Coronary artery (tissue), 2 donors: ENCODE measurements around the gene ITGB3.
A peak's percentile ranks its signal among the peaks of the same experiment; 100 is the strongest.

ENCODE experiments used
- DNase-seq: peaks from one replicate; pipeline ENCODE4 v3.0.0-alpha.2; 2017; ENCODE audit warnings: low spot score
- H3K27ac ChIP-seq, 2 donors: fragments of 200-600 bp; sonication (generic); one replicate each; pipeline ENCODE4 v1.5.1; 2016 to 2019
- H3K4me3 ChIP-seq: fragments of 200-600 bp; sonication (generic); 2 replicates; pipeline ENCODE4 v1.5.1; 2016; ENCODE audit warnings: mild to moderate bottlenecking, moderate library complexity
- TF ChIP-seq, protein P1 (sequence below): fragments of 200-600 bp; sonication (generic); IDR thresholded peaks from one replicate; pipeline ENCODE4 v1.5.1; 2019; ENCODE audit warnings: antibody characterized with exemption

Gene ITGB3

DNA sequence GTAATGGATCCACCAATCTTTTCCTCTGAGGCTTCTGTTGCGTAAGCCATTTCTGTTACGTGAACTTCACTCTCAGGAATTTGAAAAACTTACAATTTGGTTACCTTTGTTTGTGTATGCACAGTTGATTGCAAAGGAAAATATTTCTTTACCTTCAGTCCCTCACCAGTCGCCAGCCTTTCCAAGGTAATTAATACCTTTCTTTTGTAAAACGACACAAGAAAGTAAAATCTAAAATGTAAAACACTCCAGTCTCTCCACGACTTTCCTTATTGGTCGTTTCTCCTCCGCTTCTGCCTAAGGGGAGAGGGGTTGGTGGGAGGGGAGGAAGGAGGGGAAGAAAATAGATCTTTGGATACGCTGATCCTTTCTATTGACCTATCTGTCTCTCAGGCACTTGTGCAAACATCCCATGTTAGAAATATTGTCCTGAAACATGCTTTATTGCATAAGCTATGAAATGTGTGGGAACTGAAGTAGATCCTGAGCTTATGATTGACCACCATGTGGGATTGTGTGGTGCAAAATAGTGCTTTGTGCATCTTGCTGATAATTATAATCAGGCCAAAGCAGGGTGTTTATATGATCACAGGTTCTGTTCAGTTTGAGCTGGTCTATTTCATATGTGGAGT is 37.7 kb downstream of the ITGB3 start:
- H3K27ac ChIP-seq: no peak overlapping the region
- DNase-seq: no peak
- no peak overlapping the region for H3K4me3 ChIP-seq
- TF ChIP-seq, protein P1, sequence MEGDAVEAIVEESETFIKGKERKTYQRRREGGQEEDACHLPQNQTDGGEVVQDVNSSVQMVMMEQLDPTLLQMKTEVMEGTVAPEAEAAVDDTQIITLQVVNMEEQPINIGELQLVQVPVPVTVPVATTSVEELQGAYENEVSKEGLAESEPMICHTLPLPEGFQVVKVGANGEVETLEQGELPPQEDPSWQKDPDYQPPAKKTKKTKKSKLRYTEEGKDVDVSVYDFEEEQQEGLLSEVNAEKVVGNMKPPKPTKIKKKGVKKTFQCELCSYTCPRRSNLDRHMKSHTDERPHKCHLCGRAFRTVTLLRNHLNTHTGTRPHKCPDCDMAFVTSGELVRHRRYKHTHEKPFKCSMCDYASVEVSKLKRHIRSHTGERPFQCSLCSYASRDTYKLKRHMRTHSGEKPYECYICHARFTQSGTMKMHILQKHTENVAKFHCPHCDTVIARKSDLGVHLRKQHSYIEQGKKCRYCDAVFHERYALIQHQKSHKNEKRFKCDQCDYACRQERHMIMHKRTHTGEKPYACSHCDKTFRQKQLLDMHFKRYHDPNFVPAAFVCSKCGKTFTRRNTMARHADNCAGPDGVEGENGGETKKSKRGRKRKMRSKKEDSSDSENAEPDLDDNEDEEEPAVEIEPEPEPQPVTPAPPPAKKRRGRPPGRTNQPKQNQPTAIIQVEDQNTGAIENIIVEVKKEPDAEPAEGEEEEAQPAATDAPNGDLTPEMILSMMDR: no peak

DNA sequence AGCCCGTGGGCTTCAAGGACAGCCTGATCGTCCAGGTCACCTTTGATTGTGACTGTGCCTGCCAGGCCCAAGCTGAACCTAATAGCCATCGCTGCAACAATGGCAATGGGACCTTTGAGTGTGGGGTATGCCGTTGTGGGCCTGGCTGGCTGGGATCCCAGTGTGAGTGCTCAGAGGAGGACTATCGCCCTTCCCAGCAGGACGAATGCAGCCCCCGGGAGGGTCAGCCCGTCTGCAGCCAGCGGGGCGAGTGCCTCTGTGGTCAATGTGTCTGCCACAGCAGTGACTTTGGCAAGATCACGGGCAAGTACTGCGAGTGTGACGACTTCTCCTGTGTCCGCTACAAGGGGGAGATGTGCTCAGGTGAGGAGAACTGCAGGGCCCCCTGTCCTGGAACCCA is 38.6 kb downstream of the ITGB3 start:
- no peak overlapping the region for H3K4me3 ChIP-seq
- no peak overlapping the region for H3K27ac ChIP-seq
- no peak for DNase-seq
- TF ChIP-seq, protein P1: no peak

- DNase-seq: peak; percentile 75
- peak overlapping the region; percentile 73 to 90 for H3K27ac ChIP-seq
- TF ChIP-seq, protein P1: no peak
- H3K4me3 ChIP-seq: no peak overlapping the region
Observed at GRCh38 chr17:47295037-47295873, 41.6 kb downstream of the ITGB3 start.

DNA sequence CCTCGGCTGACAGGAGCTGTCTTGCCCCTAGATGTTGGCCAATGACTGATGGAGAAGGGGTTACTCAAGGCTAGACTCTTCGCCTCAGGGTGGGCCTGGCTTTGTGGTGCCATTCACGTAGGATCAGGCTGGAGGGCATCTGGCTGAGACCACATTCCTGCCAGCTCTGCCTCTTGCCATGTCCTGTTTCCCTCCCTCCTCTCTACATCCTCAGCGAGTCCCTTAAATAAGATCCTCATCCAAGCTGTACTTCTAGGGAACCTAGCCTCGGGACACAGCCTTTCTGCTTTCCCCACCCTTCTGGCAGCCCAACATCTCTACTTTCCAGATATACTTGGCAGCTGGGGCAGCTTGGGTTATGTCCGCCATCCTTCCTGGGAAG is 42.2 kb downstream of the ITGB3 start:
- Histone ChIP-seq H3K4me3 (no peak overlapping the region), H3K27ac (peak overlapping the region; percentile 73 to 90)
- TF ChIP-seq, protein P1: no peak
- DNase-seq: peak; percentile 69

GRCh38 chr17:47297661-47298400 is 44.2 kb downstream of the ITGB3 start:
- Histone ChIP-seq H3K4me3 (no peak overlapping the region), H3K27ac (peak overlapping the region in 1 of 2 donors; percentile 33)
- TF ChIP-seq, protein P1: no peak
- peak; percentile 62 for DNase-seq

DNA sequence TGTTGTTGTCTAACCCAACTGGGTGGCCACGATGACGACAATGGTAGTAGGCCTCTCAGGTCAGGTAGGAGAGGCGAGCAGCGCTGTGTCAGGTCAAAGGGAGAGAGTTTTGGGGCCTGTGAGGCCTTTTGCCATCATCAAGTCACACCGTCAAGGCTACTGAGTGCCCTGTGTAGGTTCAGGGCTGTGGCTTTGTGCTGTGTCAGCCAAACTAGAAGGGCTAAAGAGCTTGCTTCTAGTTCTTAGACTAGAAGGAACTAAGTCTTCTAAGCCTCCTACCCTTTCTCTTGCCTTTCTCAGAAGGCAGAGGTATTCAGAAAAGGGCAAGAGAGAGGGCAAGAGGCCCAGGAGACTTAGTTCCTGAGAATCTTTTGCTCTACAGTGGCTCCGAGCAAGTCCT is 45.1 kb downstream of the ITGB3 start:
- no peak overlapping the region for H3K4me3 ChIP-seq
- TF ChIP-seq, protein P1: no peak
- H3K27ac ChIP-seq: peak overlapping the region in 1 of 2 donors; percentile 33
- no peak for DNase-seq
